Measurements from ENCODE around the gene GPX2.

Gene GPX2

GRCh38 chr14:64942531-64943111, at the start of gene GPX2:
Gene GPX2, minus strand, starts transcription at chr14:64942745. Its CDS starts 19 bp downstream, at chr14:64942726.
- DNase-seq (ENCODE audit: low read depth), result no peak

- no peak for DNase-seq (ENCODE audit: low read depth)
These were observed 48.4 kb upstream of the GPX2 start for GRCh38 chr14:64990939-64991338.

GRCh38 chr14:64990296-64990695, 47.8 kb upstream of the GPX2 start:
- DNase-seq (ENCODE audit: low read depth), result no peak

- DNase-seq (ENCODE audit: low read depth), result no peak
These were observed 44.9 kb upstream of the GPX2 start for GRCh38 chr14:64987438-64987767.

- peak; percentile 89 for DNase-seq (ENCODE audit: low read depth)
These were observed 44.3 kb upstream of the GPX2 start, which contains the start of gene FNTB for GRCh38 chr14:64986648-64987437. Gene FNTB, plus strand, starts transcription at chr14:64986895. Its CDS starts 59 bp downstream, at chr14:64986954.

- no peak for DNase-seq (ENCODE audit: low read depth)
These were observed 41.1 kb upstream of the GPX2 start for GRCh38 chr14:64983439-64984310.

- no peak for DNase-seq (ENCODE audit: low read depth)
These were observed 37.0 kb upstream of the GPX2 start for GRCh38 chr14:64979336-64980074.

- DNase-seq (ENCODE audit: low read depth), result no peak
These were observed 32.0 kb upstream of the GPX2 start for GRCh38 chr14:64974563-64974962.

GRCh38 chr14:64973826-64974225, 31.3 kb upstream of the GPX2 start:
- no peak for DNase-seq (ENCODE audit: low read depth)

GRCh38 chr14:64973026-64973442, 30.5 kb upstream of the GPX2 start:
- no peak for DNase-seq (ENCODE audit: low read depth)

- peak; percentile 34 for DNase-seq (ENCODE audit: low read depth)
These were observed 29.6 kb upstream of the GPX2 start, which contains the start of gene RAB15 for GRCh38 chr14:64971943-64972791. Gene RAB15, minus strand, starts transcription at chr14:64972336. Its CDS starts 260 bp downstream, at chr14:64972076.

GRCh38 chr14:64971491-64971942, 29.0 kb upstream of the GPX2 start:
- DNase-seq (ENCODE audit: low read depth), result no peak

GRCh38 chr14:64970776-64971477, 28.4 kb upstream of the GPX2 start:
- DNase-seq (ENCODE audit: low read depth), result no peak

- no peak for DNase-seq (ENCODE audit: low read depth)
These were observed 27.5 kb upstream of the GPX2 start for GRCh38 chr14:64970041-64970440.

GRCh38 chr14:64968651-64969050, 26.1 kb upstream of the GPX2 start:
- no peak for DNase-seq (ENCODE audit: low read depth)

GRCh38 chr14:64968167-64968566, 25.6 kb upstream of the GPX2 start:
- DNase-seq (ENCODE audit: low read depth), result no peak

- no peak for DNase-seq (ENCODE audit: low read depth)
These were observed 24.4 kb upstream of the GPX2 start for GRCh38 chr14:64966976-64967375.

- DNase-seq (ENCODE audit: low read depth), result no peak
These were observed 22.9 kb upstream of the GPX2 start for GRCh38 chr14:64965356-64966000.

GRCh38 chr14:64963611-64964010, 21.1 kb upstream of the GPX2 start:
- no peak for DNase-seq (ENCODE audit: low read depth)
